ENCODE results near the gene RBM10. TPM values are rescaled to one million over a fixed set of nuclear protein-coding genes. Genes with fewer than 3 reads are reported as not detected.

Gene RBM10
- total RNA-seq, 4 donors from 2014 or later = 15.8 to 22.9 (median 19.6) TPM

DNA sequence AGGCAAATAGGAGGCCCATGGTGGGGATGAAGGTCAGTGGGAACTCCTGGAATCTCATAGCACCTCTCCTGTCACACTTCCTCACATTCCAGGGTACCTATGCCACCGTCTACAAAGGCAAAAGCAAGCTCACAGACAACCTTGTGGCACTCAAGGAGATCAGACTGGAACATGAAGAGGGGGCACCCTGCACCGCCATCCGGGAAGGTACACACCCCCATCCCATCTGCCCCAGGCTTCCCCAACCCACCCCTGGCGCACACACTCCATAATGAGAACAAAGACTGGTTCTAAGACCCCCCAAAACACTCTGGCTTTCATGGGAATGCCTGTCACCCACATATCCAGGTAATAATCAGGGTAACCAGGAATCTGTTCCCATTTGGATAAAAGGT is 79.9 kb downstream of the RBM10 start:
- TF ChIP-seq, protein P1, sequence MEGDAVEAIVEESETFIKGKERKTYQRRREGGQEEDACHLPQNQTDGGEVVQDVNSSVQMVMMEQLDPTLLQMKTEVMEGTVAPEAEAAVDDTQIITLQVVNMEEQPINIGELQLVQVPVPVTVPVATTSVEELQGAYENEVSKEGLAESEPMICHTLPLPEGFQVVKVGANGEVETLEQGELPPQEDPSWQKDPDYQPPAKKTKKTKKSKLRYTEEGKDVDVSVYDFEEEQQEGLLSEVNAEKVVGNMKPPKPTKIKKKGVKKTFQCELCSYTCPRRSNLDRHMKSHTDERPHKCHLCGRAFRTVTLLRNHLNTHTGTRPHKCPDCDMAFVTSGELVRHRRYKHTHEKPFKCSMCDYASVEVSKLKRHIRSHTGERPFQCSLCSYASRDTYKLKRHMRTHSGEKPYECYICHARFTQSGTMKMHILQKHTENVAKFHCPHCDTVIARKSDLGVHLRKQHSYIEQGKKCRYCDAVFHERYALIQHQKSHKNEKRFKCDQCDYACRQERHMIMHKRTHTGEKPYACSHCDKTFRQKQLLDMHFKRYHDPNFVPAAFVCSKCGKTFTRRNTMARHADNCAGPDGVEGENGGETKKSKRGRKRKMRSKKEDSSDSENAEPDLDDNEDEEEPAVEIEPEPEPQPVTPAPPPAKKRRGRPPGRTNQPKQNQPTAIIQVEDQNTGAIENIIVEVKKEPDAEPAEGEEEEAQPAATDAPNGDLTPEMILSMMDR (IDR thresholded peaks at IDR 0.05; ENCODE audit: low read depth) = no peak

DNA sequence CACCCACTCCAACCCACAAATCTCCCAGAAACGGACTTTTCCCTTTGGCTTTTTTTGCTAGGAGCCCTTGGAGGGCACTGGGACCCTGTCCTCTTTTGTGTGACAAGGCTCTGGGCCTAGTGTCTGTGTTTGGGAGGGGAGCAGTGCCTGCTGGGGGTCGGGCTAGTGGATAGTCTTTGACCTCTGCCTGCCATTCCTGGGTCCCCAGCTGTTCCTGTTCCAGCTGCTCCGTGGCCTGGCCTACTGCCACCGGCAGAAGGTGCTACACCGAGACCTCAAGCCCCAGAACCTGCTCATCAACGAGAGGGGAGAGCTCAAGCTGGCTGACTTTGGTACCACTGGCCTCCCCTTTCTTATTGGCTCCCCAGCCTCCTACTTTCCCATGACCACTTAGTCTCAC is 81.0 kb downstream of the RBM10 start:
- TF ChIP-seq, protein P1 (IDR thresholded peaks at IDR 0.05; ENCODE audit: low read depth) = no peak

DNA sequence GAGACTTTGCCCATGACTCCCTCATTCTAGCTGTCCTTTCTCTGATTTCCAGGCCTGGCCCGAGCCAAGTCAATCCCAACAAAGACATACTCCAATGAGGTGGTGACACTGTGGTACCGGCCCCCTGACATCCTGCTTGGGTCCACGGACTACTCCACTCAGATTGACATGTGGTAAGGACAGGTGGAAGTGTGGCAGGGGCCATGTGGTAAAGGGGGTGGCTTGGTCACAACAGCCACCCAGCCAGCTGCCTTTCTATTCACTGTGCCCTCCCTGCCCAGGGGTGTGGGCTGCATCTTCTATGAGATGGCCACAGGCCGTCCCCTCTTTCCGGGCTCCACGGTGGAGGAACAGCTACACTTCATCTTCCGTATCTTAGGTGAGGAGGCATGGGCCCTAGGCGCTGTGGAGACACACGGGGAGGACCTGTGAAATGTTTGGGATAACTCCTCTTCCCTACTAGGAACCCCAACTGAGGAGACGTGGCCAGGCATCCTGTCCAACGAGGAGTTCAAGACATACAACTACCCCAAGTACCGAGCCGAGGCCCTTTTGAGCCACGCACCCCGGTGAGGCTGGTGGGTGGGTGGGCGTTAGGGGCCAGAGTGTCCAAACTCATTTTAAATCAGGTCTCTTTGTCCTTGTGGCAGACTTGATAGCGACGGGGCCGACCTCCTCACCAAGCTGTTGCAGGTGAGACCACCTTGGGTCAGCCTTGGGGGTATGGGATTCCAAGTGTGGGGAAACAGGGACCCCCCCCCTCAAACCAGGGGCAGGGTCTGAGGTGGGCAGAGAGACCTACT is 81.7 kb downstream of the RBM10 start:
- TF ChIP-seq, protein P1 (IDR thresholded peaks at IDR 0.05; ENCODE audit: low read depth) = no peak

DNA sequence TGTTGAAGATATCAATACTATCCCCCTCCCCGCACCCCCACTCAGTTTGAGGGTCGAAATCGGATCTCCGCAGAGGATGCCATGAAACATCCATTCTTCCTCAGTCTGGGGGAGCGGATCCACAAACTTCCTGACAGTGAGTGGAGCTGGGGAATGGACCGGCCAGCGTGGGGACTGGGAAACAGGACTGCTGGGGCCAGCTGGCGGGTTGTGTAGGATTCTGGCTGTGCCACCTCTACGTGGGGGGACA is 82.2 kb downstream of the RBM10 start:
- TF ChIP-seq, protein P1 (IDR thresholded peaks at IDR 0.05; ENCODE audit: low read depth) = no peak

DNA sequence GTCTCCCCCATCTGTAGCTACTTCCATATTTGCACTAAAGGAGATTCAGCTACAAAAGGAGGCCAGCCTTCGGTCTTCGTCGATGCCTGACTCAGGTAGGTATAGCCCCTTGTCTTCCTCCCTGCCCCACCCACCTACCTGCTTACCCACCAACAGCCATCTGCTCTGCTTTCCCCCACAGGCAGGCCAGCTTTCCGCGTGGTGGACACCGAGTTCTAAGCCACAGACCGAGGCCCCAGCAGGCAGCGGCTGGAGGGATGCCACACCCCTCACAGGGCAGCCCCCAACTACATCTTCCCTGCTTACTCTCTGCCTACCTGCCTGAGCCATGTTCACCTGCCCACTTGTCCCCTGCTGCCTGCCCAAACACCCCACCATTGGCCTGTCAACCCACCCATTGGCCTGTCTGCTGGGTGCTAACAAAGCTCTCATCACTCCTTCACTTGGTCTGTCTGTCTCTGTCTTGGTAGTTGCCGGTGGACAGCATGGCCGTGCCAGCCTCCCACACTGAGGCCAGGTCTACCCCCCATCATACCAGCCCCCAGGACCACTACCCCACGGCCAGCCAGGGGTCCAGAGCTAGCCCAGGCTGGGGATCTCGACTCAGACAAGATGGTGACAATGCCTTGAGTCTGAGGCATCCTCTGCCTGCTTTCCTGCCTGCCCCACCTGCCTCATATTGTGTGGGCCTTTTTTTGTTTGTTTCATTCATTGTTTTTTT is 83.7 kb downstream of the RBM10 start:
- TF ChIP-seq, protein P1 (IDR thresholded peaks at IDR 0.05; ENCODE audit: low read depth) = no peak

DNA sequence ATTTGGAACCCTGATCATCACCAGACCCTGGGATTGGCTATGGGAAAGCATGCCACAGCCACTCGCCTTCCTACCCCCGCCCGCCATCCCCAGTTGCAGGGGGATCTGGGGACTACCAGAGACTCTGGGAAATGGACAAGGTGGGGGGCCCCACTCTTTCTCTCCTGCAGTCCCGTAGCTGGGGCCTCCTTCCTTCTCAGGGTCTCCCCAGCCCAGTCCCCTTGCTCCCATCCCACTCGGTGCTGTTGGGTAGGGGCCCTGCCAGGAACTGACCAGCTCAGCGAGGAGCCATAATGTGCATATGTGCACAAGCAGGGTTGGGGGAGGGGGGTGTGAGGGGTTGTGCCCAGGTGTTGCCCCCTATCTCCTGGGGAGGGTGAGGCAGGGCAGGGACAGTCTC is 84.4 kb downstream of the RBM10 start:
- TF ChIP-seq, protein P1 (IDR thresholded peaks at IDR 0.05; ENCODE audit: low read depth) = no peak

DNA sequence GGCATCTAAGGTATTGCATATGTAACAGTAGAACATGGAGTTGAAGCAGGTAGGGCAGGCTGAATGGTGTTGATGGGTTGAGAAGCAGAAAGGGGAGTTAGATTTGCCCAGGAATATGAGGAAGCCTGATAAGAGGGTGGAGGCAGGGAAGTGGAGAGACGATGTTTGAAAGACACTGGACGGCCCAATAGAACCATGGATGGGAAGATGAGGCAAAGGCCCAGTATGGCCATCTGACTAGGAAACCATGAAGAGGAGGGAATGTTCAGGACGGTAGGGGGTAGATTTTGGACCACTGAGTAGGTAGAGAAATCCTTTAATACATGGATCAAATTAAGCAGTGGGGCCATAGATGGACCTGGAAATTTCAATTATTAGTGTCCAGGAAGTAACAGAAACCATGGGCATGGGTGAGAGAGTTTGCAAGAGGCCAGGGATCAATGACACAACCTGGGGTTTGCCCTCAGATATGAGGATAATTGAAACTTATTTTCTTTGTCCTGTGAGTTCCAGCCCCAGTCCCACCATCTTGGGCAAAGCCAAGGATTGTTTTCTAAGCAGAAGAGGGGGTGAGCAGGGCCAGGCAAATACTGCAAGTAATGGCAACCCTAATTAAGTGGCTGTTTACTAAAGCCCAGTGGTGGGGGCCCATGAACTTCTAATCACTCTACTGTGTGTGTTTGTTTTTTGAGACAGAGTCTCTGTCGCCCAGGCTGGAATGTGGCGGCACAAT is 85.3 kb downstream of the RBM10 start:
- TF ChIP-seq, protein P1 (IDR thresholded peaks at IDR 0.05; ENCODE audit: low read depth) = no peak

All from subcutaneous adipose tissue (tissue), 4 donors.